ENCODE data around the gene DDX49.

DNA sequence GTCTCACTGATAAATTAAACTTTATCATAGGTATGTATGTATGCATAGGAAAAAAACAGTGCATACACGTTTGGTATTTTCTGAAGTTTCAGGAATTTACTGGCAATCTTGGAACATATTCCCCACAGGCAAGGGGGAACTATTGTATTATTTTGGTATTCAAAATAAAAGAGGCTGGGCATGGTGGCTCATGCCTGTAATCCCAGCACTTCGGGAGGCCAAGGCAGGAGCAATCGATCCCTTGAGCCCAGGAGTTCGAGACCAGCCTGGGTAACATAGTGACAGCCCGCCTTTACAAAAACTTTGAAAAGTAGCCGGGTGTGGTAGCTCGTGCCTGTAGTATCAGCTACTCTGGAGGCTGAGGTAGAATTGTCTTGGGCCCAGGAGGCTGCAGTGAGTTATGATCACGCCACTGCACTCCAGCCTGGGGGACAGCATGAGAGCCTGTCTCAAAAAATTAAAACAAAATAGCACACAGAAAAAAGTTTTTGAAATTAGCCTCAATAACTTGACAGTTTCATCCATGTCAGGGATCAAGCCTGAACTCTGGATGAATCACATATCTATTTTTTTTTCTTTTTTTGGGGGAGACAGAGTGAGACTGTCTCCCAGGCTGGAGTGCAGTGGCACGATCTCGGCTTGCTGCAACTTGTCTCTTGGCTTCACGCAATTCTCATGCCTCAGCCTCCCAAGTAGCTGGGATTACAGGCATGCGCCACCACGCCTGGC, 50.6 kb downstream of the DDX49 start:
- TF ChIP-seq, protein P1, sequence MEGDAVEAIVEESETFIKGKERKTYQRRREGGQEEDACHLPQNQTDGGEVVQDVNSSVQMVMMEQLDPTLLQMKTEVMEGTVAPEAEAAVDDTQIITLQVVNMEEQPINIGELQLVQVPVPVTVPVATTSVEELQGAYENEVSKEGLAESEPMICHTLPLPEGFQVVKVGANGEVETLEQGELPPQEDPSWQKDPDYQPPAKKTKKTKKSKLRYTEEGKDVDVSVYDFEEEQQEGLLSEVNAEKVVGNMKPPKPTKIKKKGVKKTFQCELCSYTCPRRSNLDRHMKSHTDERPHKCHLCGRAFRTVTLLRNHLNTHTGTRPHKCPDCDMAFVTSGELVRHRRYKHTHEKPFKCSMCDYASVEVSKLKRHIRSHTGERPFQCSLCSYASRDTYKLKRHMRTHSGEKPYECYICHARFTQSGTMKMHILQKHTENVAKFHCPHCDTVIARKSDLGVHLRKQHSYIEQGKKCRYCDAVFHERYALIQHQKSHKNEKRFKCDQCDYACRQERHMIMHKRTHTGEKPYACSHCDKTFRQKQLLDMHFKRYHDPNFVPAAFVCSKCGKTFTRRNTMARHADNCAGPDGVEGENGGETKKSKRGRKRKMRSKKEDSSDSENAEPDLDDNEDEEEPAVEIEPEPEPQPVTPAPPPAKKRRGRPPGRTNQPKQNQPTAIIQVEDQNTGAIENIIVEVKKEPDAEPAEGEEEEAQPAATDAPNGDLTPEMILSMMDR (IDR thresholded peaks at IDR 0.05) = no peak
- TF ChIP-seq EP300 (IDR thresholded peaks at IDR 0.05) (no peak), POLR2A (IDR thresholded peaks at IDR 0.05) (no peak)
